Astrocyte (in vitro differentiated cells and primary cell): ENCODE measurements around the gene TMEM178B.

Experiments used
- CTCF ChIP-seq: IDR thresholded peaks from 2 replicates; pipeline ENCODE4 v1.5.1; 2011; ENCODE audit warnings: low read depth, mild to moderate bottlenecking, inconsistent platforms, low read length, moderate library complexity; ENCODE audit not compliant: insufficient read depth
- EZH2 ChIP-seq: IDR thresholded peaks from 2 replicates; pipeline ENCODE4 v1.6.1; 2012; ENCODE audit warnings: mild to moderate bottlenecking, low read length, inconsistent platforms; ENCODE audit not compliant: insufficient read depth

DNA sequence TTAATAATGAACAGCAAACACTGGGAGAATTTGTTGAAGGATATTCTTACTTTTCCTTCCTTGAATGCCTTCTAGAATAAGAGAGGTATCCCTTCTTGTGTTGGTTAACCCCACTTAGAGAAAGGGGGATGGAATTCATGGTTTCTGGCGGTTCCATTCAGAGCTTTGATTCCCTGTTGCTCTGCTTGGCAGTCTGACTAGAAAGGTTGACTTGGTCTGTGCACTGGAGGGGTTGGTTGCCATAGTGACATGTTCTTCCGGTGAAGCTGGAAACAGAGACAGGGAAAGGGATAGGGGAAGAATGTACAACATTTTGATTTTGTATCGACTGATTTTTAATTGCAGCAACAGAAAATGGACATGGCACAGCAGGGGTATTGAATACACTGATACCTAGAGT is 2.5 kb downstream of the TMEM178B start:
- TF ChIP-seq CTCF (no peak), EZH2 (no peak)
